ENCODE data around the gene KDELR1. TPM values are rescaled to one million over a fixed set of nuclear protein-coding genes. Genes with fewer than 3 reads are reported as not detected.

The KDELR1 gene
- total and polyA plus RNA-seq, 9 of the 15 experiments (the other 6 are each of a cell fraction or from before 2014, with no cell fraction given), result 6.1 to 165 (median 58.5) TPM

- TF ChIP-seq DPF2 (IDR thresholded peaks at IDR 0.05) (peak; percentile 89), SMARCA4 (IDR thresholded peaks at IDR 0.05) (peak; percentile 87), JUN (IDR thresholded peaks at IDR 0.05; ENCODE audit: borderline replicate concordance, low read depth, low read length) (peak; percentile 74), JUN (CRISPR knock-in tag; IDR thresholded peaks at IDR 0.05; ENCODE audit: borderline replicate concordance) (no peak), HNRNPLL (IDR thresholded peaks at IDR 0.05; ENCODE audit: low read depth, low read length, poor library complexity, severe bottlenecking) (no peak), POLR3A (IDR thresholded peaks at IDR 0.05; ENCODE audit: borderline replicate concordance, extremely low read depth, insufficient read depth, insufficient read length) (no peak), LCOR (CRISPR knock-in tag; IDR thresholded peaks at IDR 0.05) (no peak), ZNF274 (IDR thresholded peaks at IDR 0.05; ENCODE audit: borderline replicate concordance, low read depth, low read length) (no peak), TCF3 (CRISPR knock-in tag; IDR thresholded peaks at IDR 0.05) (no peak), TSC22D4 (tag; IDR thresholded peaks at IDR 0.05) (no peak), ERF (CRISPR knock-in tag; IDR thresholded peaks at IDR 0.05) (0 out of 2 replicates have a peak, but pooled peaks have one; percentile 34), SUPT5H (IDR thresholded peaks at IDR 0.05) (no peak), ZFPM2 (CRISPR knock-in tag; IDR thresholded peaks at IDR 0.05) (no peak), CBFA2T3 (IDR thresholded peaks at IDR 0.05) (no peak), KDM1A (IDR thresholded peaks at IDR 0.05) (0 out of 4 replicates have a peak, but pooled peaks of 1 of the 2 experiments have one; percentile 8), MAFF (IDR thresholded peaks at IDR 0.05; ENCODE audit: low read length) (peak; percentile 77), ZNF780A (CRISPR knock-in tag; IDR thresholded peaks at IDR 0.05) (no peak), TAF7 (tag; IDR thresholded peaks at IDR 0.05) (no peak), SP1 (CRISPR knock-in tag; IDR thresholded peaks at IDR 0.05) (0 out of 2 replicates have a peak, but pooled peaks have one; percentile 11), DDX20 (tag; IDR thresholded peaks at IDR 0.05; ENCODE audit: low read depth) (no peak), SLC30A9 (CRISPR knock-in tag; IDR thresholded peaks at IDR 0.05) (no peak), BRD9 (IDR thresholded peaks at IDR 0.05; ENCODE audit: low read depth, partially characterized antibody) (peak; percentile 73), NEUROD1 (IDR thresholded peaks at IDR 0.05; ENCODE audit: borderline replicate concordance, low read depth, low read length, partially characterized antibody) (no peak), JUND (IDR thresholded peaks at IDR 0.05; ENCODE audit: borderline replicate concordance, low read depth, low read length) (peak; percentile 92), JUND (tag; IDR thresholded peaks at IDR 0.05; ENCODE audit: borderline replicate concordance, low read depth, low read length) (peak; percentile 84; the same call in 2 of the 3 replicates), SRSF3 (IDR thresholded peaks at IDR 0.05; ENCODE audit: insufficient read depth, low read length) (no peak)
- TF ChIP-seq, protein P1, sequence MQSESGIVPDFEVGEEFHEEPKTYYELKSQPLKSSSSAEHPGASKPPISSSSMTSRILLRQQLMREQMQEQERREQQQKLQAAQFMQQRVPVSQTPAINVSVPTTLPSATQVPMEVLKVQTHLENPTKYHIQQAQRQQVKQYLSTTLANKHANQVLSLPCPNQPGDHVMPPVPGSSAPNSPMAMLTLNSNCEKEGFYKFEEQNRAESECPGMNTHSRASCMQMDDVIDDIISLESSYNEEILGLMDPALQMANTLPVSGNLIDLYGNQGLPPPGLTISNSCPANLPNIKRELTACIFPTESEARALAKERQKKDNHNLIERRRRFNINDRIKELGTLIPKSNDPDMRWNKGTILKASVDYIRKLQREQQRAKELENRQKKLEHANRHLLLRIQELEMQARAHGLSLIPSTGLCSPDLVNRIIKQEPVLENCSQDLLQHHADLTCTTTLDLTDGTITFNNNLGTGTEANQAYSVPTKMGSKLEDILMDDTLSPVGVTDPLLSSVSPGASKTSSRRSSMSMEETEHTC (IDR thresholded peaks at IDR 0.05), result no peak
- TF ChIP-seq, protein P2, sequence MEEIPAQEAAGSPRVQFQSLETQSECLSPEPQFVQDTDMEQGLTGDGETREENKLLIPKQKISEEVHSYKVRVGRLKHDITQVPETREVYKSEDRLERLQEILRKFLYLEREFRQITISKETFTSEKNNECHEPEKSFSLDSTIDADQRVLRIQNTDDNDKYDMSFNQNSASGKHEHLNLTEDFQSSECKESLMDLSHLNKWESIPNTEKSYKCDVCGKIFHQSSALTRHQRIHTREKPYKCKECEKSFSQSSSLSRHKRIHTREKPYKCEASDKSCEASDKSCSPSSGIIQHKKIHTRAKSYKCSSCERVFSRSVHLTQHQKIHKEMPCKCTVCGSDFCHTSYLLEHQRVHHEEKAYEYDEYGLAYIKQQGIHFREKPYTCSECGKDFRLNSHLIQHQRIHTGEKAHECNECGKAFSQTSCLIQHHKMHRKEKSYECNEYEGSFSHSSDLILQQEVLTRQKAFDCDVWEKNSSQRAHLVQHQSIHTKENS (CRISPR knock-in tag; IDR thresholded peaks at IDR 0.05), result no peak
- TF ChIP-seq, protein P3, sequence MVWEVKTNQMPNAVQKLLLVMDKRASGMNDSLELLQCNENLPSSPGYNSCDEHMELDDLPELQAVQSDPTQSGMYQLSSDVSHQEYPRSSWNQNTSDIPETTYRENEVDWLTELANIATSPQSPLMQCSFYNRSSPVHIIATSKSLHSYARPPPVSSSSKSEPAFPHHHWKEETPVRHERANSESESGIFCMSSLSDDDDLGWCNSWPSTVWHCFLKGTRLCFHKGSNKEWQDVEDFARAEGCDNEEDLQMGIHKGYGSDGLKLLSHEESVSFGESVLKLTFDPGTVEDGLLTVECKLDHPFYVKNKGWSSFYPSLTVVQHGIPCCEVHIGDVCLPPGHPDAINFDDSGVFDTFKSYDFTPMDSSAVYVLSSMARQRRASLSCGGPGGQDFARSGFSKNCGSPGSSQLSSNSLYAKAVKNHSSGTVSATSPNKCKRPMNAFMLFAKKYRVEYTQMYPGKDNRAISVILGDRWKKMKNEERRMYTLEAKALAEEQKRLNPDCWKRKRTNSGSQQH (CRISPR knock-in tag; IDR thresholded peaks at IDR 0.05), result no peak
Measured at GRCh38 chr19:48424694-48425219, 33.4 kb upstream of the KDELR1 start (continued).

All from K562 (cell line).